GM21825 (cell line): ENCODE measurements around the gene GDF3.
"Not testable (repeated sequence)": the region's sequence is repeated elsewhere in the genome, so short reads cannot be mapped to it uniquely, and the experiment has no call there.

ENCODE experiments used
- ATAC-seq: cut with Tn5 transposase; IDR thresholded peaks from one replicate; pipeline ENCODE4 v1.9.1; 2021; ENCODE audit warnings: mild to moderate bottlenecking, moderate library complexity; ENCODE audit not compliant: unreplicated experiment

Gene GDF3

DNA sequence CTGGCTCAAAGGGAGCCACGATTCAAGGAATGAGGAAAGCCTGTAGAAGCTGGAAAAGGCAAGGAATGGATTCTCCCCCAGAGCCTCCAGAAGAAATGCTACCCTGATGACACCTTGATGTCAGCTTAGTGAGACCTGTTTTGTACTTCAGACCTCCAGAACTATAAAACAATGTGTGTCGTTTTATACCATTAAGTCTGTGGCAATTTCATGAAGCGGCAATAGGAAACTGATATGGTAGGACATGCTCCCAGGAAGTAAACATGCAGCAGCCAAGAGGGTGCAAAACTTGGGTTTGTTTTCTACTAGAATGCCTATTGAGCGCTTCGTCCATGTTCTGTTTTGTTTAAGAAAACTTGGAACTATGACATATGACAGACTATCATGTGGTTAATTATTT is 27.4 kb downstream of the GDF3 start:
- ATAC-seq: no peak

DNA sequence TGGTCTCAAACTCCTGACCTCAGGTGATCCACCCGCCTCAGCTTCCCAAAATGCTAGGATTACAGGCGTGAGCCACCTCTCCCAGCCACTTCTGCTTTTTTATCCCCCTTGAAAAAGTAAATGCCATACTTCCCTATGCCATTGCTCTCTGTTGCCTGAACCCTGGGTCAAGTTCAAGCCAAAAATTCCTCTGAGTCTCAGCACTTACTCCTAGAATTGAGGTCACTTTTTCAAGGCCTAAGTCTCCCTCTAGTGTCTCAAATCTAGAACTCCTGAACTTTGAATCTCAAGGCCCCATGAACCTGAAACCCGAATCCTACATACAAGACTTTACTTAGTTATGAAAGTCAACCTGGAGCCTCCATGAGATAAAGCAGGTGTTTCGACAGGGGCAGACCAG is 28.4 kb downstream of the GDF3 start:
- ATAC-seq: no peak

DNA sequence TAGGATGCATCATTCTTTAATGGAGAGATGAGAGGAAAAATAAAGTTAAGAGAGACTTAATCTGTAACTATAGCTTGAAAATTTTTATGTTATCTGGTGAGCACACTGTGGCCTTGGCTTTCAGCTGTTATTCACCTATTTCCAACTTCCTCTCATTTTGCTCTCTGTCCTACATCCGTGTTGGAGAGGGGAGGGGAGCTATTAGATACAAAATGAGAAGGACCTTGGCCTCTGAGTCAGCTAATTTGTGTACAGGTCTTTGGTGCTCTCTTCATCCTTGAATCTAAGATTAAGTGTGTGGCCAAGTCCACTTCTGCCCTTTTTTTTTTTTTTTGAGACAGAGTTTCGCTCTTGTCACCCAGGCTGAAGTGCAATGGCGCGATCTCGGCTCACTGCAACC is 29.0 kb downstream of the GDF3 start:
- no peak for ATAC-seq

DNA sequence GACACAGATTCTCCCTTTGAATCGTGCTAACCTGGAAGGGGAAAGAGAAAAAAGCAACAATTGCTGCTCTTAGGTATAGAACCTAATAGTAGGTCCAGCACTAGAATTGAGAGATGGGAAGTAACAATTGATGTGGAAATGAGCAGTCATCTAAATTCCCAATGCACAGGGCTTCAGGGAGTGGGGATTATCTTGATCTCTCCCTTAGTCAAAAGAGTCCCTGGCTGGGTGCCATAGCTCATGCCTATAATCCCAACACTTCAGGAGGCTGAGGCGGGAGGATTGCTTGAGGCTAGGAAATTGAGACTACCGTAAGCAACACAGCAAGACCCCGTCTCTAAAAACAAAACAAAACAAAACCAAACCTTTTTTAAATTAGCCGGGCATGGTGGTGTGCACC is 33.8 kb downstream of the GDF3 start:
- no peak for ATAC-seq

GRCh38 chr12:7656121-7656520 is 39.5 kb downstream of the GDF3 start:
- ATAC-seq: no peak

DNA sequence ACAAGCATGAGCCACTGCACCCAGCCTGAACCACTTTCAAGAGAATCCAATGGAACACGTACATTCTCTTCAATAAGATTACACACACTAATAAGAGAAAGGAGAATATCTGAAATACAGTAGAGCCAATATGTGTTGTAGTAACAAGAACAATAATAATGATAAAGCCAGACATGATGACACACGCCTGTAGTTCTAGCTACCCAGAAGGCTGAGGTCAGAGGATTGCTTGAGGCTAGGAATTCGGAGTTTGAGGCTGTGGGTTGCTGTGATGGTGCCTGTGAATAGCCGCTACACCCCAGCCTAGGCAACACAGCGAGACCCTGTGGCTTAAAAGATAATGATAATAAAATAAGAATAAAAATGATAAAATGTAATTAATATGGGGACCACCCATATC is 45.5 kb downstream of the GDF3 start:
- no peak for ATAC-seq

DNA sequence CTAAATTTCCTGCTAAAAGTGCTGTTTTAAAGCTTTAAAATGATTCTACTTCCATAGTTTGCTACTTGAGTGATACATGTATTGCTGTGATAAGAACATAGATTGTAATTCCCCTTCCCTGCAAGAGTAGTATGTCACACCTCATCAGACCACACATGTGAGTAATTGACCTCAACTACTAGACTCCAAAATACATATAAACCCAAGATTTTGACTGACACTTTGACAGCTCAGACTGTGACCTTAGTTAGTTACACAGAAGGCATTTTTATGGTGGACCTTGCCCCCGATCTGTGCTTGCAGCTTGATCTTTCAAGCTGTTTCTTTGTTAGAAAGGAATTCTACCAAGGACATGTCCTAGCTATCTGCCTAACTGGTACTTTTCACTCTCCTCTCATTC is 48.5 kb downstream of the GDF3 start:
- no peak for ATAC-seq

DNA sequence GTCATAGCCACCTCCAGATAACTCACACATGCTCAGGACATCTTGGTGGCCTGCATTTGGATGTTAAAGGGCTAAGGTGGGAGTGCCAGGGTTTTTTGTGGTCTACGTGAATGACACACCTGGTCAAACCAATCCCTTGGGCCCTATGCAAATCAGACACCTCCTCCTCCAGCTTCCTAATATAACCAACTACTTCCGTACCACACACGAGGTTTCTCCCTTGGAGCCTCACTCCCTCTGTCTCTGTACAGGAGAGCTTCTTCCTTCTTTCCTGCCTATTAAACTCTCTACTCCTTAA is 49.4 kb downstream of the GDF3 start:
- ATAC-seq: no peak

DNA sequence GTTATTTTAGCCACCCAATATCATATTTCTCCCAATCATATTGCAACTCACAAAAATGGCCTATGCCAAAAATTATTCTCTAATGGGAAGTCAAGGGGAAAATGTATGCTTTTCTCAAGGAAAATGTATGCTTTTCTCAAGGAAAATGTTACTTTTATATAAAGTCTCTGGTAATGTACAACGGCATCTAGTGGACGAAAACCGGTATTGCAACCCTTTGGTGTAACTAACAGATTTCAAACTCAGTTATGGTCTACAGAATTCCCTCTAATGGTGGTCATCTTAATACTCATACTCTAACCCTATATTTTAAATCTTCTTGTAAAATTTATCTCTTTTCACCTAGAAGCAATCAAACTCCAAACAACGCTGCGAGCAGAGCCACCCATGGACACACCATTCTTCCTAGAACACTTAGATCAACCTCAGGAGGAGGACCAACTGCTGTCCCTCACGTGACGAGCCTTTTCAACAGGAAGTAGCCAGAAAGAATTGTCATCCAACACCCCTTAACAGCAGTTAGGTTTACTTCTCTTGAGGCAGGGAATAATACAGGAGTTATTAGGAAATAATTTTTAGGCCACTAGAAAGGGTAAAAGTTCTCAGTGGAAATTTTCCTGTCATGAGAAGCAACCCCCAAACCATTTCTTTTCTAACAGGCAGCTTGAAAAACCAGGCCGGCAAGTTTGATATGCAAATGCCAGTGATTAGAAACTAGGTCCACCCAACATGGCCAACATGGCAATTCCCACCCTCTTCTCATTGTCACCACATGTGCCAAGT is 50.0 kb downstream of the GDF3 start:
- no peak for ATAC-seq

GRCh38 chr12:7642876-7643309 is 52.7 kb downstream of the GDF3 start:
- no peak for ATAC-seq

GRCh38 chr12:7642287-7642686 is 53.3 kb downstream of the GDF3 start:
- ATAC-seq: no peak

DNA sequence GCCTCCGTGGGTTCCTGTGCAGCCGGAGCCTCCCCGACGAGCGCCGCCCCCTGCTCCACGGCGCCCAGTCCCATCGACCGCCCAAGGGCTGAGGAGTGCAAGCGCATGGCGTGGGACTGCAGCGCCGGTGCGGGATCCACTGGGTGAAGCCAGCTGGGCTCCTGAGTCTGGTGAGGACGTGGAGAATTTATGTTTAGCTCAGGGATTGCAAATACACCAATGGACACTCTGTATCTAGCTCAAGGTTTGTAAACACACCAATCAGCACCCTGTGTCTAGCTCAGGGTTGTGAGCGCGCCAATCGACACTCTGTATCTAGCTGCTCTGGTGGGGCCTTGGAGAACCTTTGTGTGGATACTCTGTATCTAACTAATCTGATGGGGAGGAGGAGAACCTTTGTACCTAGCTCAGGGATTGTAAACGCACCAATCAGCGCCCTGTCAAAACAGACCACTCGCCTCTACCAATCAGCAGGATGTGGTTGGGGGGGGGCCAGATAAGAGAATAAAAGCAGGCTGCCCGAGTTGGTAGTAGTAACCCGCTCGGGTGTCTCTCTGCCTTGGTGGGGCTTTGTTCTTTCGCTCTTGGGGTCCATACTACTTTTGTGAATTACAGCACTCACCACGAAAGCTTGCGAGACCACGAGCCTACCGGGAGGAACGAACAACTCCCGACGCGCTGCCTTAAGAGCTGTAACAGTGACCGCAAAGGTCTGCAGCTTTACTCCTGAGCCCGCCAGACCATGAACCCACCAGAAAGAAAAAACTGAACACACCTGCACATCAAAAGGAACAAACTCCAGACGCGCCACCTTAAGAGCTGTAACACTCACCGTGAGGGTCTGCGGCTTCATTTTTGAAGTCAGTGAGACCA is 55.2 kb downstream of the GDF3 start:
- ATAC-seq: not testable (repeated sequence)
